Subcutaneous adipose tissue (tissue), 4 donors: ENCODE measurements around the gene STT3A. TPM values are rescaled to one million over a fixed set of nuclear protein-coding genes. Genes with fewer than 3 reads are reported as not detected.

ENCODE experiments used
- CTCF ChIP-seq: fragments of 450-650 bp; IDR thresholded peaks from one replicate; pipeline ENCODE4 v1.5.1; 2016; ENCODE audit warnings: low read depth, mild to moderate bottlenecking, control low read depth, antibody characterized with exemption, moderate library complexity
- total RNA-seq, 4 donors: library from RNA; depleted of rRNA; stranded (reverse); fragments of >200 nt; gene quantifications; one replicate each; pipeline ENCODE4 v1.1.0, GENCODE V29; 2016

The STT3A gene
- total RNA-seq, 4 donors from 2014 or later = 33.5 to 74.0 (median 56.8) TPM

- TF ChIP-seq CTCF = no peak
These were observed 16.9 kb downstream of the STT3A start for GRCh38 chr11:125609545-125609944.

GRCh38 chr11:125618383-125618782, 25.7 kb downstream of the STT3A start:
- no peak for TF ChIP-seq CTCF

- no peak for TF ChIP-seq CTCF
These were observed 29.3 kb downstream of the STT3A start for GRCh38 chr11:125621995-125622394.

GRCh38 chr11:125623064-125623463, 30.4 kb downstream of the STT3A start:
- TF ChIP-seq CTCF = no peak

- TF ChIP-seq CTCF = no peak
These were observed 32.1 kb downstream of the STT3A start, which contains the start of gene CHEK1 for GRCh38 chr11:125624756-125625213. Gene CHEK1, plus strand, starts transcription at chr11:125625163. Its CDS starts 1,606 bp downstream, at chr11:125626769.

GRCh38 chr11:125625225-125625629, 32.6 kb downstream of the STT3A start:
- no peak for TF ChIP-seq CTCF

- no peak for TF ChIP-seq CTCF
These were observed 33.1 kb downstream of the STT3A start for GRCh38 chr11:125625630-125626287.
